GM12892 (cell line): ENCODE results near the gene USP54.

Experiments
- POLR2A ChIP-seq: IDR thresholded peaks from 2 replicates; pipeline ENCODE4 v1.6.1; 2011; ENCODE audit warnings: low read depth, low read length, control low read depth
- POLR2AphosphoS5 ChIP-seq: IDR thresholded peaks from 2 replicates; pipeline ENCODE4 v1.6.1; 2011; ENCODE audit warnings: low read depth, low read length, control low read depth

- TF ChIP-seq POLR2A (no peak), POLR2AphosphoS5 (no peak)
Observed at GRCh38 chr10:73614720-73615119, 23.6 kb upstream of the USP54 start.
